VCaP (cell line): Measurements from ENCODE around the gene NKRF.

Experiments
- H3K27ac ChIP-seq: fragments of 450-650 bp; 2 replicates; pipeline ENCODE4 v1.5.1; 2017
- TF ChIP-seq, protein P1 (sequence below): fragments of 450-650 bp; conservative IDR thresholded peaks from 2 replicates; pipeline ENCODE4 v1.5.1; 2017; ENCODE audit warnings: mild to moderate bottlenecking, moderate library complexity

The NKRF gene

DNA sequence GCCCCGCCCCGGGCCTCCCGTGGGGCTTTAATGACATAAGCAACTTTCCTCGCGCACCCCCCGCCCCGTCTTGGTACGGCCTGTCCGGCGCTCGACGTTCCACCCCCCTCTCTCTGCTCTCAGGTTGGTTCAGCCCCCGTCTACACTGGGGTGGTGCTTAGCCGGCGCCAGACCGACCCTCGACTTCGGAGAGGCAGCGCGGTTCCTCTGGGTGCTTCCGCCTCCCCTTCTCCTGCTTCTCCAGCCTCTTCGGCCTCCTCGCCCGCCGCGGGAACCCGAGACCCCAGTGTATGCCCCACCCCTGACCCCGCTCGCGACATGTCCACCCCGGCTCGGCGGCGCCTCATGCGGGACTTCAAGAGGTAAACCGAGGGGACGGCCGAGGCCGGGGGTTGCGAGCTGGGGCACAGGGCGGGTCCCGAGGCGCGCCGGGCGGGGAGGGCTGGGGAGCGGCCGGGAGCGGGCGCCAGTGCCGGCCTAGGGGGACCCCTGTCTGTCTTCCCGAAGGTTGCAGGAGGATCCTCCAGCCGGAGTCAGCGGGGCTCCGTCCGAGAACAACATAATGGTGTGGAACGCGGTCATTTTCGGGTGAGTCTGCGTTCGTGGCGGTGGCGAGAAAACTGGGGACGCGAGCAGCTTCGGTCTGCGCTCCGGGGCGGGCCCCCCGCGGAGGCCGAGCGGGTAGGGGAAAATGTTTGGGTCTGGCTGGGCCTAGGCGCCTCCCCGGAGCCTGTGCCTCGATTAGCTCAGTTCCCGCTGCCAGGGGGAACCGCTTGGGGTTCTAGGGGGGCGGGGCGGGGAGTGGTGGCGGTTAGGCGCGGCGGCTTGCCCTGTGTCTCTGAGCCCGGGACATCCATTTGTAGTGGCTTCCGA, 31.6 kb downstream of the NKRF start, which contains the start of gene UBE2A:
UBE2A (plus strand) TSS at position 170 of the 873 bp plus-strand sequence; CDS start at position 319, 149 bp downstream.
- TF ChIP-seq, protein P1, sequence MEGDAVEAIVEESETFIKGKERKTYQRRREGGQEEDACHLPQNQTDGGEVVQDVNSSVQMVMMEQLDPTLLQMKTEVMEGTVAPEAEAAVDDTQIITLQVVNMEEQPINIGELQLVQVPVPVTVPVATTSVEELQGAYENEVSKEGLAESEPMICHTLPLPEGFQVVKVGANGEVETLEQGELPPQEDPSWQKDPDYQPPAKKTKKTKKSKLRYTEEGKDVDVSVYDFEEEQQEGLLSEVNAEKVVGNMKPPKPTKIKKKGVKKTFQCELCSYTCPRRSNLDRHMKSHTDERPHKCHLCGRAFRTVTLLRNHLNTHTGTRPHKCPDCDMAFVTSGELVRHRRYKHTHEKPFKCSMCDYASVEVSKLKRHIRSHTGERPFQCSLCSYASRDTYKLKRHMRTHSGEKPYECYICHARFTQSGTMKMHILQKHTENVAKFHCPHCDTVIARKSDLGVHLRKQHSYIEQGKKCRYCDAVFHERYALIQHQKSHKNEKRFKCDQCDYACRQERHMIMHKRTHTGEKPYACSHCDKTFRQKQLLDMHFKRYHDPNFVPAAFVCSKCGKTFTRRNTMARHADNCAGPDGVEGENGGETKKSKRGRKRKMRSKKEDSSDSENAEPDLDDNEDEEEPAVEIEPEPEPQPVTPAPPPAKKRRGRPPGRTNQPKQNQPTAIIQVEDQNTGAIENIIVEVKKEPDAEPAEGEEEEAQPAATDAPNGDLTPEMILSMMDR = no peak; the same call in 1 of the 2 replicates
- peak within 1 kb of the TSS; percentile 47; the same call in 1 of the 2 replicates for H3K27ac ChIP-seq

DNA sequence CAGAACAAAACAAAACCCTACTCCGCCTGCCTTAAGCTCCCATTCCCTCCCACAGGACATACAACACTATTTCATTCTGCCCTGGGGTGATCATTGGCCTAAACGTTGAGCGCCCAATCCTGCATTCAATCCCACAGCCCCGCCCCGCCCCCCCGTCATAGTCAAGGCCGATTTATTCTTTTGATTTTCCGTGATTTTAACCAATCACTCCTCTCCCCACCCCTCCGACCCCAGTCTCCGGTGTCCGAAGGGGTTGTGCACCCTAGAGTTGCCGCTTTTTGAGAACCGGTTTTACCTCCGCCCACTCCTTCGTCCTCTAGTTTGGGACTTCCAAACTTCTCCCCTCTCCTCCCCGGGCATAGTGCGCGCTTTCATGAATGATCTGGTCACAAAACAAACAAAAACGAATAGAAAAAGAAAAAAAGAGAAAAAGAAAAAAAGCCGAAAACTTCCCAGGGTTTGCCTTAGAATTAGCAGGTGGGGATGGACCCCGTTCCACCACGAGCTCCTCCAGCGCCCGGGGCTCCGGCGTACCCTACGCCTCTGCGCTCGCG, 32.3 kb downstream of the NKRF start:
- H3K27ac ChIP-seq = peak overlapping the region; percentile 47; the same call in 1 of the 2 replicates
- TF ChIP-seq, protein P1 = no peak

DNA sequence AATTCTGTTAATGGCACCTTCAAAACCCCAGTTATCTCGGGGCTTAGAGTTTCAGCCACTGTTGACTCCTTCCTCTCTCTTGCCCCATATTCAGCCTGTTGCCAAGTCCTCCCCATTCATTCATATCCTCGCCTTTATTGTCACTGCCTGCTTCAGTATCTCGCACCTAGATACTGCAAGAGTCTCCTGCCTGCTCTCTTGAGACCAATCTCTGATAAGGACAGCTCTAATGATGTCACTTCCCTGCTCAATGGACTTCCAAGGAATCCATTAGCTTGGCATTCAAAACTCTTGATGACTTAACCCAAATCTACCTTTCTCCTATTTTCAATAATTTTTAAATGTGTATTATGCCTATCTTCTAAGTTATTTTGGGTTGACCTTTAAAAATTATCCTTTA, 33.0 kb downstream of the NKRF start:
- TF ChIP-seq, protein P1 = no peak
- H3K27ac ChIP-seq = peak overlapping the region; percentile 47; the same call in 1 of the 2 replicates

DNA sequence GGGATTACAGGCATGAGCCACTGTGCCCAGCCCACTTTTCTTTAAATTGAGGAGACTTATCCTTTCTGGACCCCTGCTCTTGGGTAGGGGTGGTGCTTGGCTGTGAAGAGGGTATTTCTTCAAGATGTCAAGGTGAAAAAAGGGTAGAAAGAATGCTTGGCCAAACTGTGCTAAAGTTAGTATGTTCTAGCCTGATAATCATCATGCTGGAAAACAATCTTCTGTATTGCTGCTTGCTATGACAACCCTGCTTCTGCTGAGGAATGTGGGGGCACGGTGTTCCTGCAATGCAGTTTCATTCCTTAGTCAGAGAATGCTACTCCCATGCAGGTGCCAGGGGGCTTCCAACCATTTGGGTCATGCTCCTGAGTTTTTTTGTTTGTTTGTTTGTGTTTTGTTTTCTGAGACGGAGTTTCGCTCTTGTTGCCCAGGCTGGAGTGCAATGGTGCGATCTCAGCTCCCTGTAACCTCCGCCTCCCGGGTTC, 35.8 kb downstream of the NKRF start:
- TF ChIP-seq, protein P1 = no peak
- no peak overlapping the region for H3K27ac ChIP-seq

DNA sequence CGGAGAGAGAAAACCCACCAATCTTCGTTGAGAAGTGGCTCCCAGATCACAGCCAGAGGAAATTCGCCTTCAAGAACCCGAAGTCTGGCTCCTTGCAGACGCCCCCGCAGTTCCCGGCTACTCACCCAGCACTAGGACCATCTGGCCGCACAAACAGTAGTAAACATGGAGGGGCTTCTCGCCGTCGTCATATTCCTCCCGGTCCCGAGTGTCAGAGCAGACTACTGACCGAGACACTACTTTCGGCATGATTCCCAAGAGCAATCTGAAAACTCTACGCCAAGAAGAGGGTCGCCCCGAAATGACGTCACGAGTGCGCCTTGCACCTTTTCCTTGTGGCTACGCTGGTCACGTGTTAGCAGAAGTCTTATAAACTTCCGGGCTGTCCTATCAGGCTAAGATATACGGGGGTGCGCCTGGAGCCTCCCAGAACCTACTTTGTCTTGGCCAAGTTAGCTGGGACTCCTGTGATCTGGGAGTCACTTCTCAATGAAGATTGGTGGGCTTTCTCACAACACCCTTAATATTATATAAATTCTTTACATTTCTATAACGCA, 41.0 kb downstream of the NKRF start, which contains the start of gene STEEP1:
STEEP1 (minus strand) TSS at position 303 of the 557 bp plus-strand sequence; CDS start at position 249, 54 bp downstream.
- H3K27ac ChIP-seq = peak within 1 kb of the TSS; percentile 19; the same call in 1 of the 2 replicates
- TF ChIP-seq, protein P1 = no peak

DNA sequence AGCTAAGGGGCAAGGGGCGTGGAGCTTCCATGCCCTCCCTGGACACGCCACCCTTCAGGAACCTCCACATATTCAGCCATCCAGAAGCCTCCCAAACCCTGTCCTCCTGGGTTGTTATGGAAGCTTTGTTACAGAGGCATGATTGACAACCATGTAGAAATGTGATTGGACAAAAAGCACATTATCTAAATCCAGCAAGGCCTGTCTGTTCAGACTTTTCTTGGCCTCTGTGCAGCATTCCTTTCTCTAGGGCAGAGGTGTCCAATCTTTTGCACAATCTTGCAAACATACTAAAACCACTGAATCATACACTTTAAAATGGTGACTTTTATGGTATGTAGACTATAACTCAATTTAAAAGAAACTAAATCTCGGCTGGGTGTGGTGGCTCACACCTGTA, 53.7 kb downstream of the NKRF start:
- no peak overlapping the region for H3K27ac ChIP-seq
- TF ChIP-seq, protein P1 = no peak
